HG02571 (cell line): Measurements from ENCODE around the gene SLC35E3.

Experiments used
- ATAC-seq: cut with Tn5 transposase; IDR thresholded peaks from one replicate; pipeline ENCODE4 v1.9.1; 2021; ENCODE audit warnings: mild to moderate bottlenecking, moderate library complexity; ENCODE audit not compliant: unreplicated experiment

SLC35E3 gene

GRCh38 chr12:68769941-68770340 lies 24.0 kb downstream of the SLC35E3 start:
- no peak for ATAC-seq

- no peak for ATAC-seq
These were observed 25.4 kb downstream of the SLC35E3 start for GRCh38 chr12:68771223-68771925.

GRCh38 chr12:68772714-68773113 lies 26.7 kb downstream of the SLC35E3 start:
- ATAC-seq = no peak

GRCh38 chr12:68773582-68773981 lies 27.6 kb downstream of the SLC35E3 start:
- ATAC-seq = no peak

GRCh38 chr12:68775121-68775630 lies 29.2 kb downstream of the SLC35E3 start:
- ATAC-seq = no peak

GRCh38 chr12:68776976-68777610 lies 31.1 kb downstream of the SLC35E3 start:
- ATAC-seq = no peak

GRCh38 chr12:68779280-68779679 lies 33.3 kb downstream of the SLC35E3 start:
- ATAC-seq = no peak

GRCh38 chr12:68780731-68781130 lies 34.8 kb downstream of the SLC35E3 start:
- ATAC-seq = no peak

- ATAC-seq = no peak
These were observed 35.8 kb downstream of the SLC35E3 start for GRCh38 chr12:68781728-68782127.

GRCh38 chr12:68784015-68784414 lies 38.0 kb downstream of the SLC35E3 start:
- ATAC-seq = no peak

- ATAC-seq = no peak
These were observed 39.4 kb downstream of the SLC35E3 start for GRCh38 chr12:68785358-68785757.

- no peak for ATAC-seq
These were observed 39.8 kb downstream of the SLC35E3 start for GRCh38 chr12:68785823-68786222.

- no peak for ATAC-seq
These were observed 41.0 kb downstream of the SLC35E3 start for GRCh38 chr12:68786929-68787328.

- ATAC-seq = no peak
These were observed 42.7 kb downstream of the SLC35E3 start for GRCh38 chr12:68788554-68789143.

GRCh38 chr12:68789144-68789878 lies 43.3 kb downstream of the SLC35E3 start:
- ATAC-seq = no peak

GRCh38 chr12:68790081-68790951 lies 44.3 kb downstream of the SLC35E3 start:
- ATAC-seq = no peak

- no peak for ATAC-seq
These were observed 44.9 kb downstream of the SLC35E3 start for GRCh38 chr12:68790952-68791234.

- ATAC-seq = no peak
These were observed 46.0 kb downstream of the SLC35E3 start for GRCh38 chr12:68791897-68792481.

- peak; percentile 76 for ATAC-seq
These were observed 47.0 kb downstream of the SLC35E3 start for GRCh38 chr12:68792952-68793351.

GRCh38 chr12:68793436-68793835 lies 47.5 kb downstream of the SLC35E3 start:
- ATAC-seq = no peak
